Natural killer cell treated with Interleukin-12 subunit alpha and Interleukin-12 subunit beta and Interleukin-15 and Interleukin-18, amount 100 ng/mL, for 72 hours (primary cell): Measurements from ENCODE around the gene FOXN3. TPM values are rescaled to one million over a fixed set of nuclear protein-coding genes. Genes with fewer than 3 reads are reported as not detected.

ENCODE experiments used
- ATAC-seq, 2 donors: fragments of 150-1000 bp; cut with Tn5 transposase in 1 of 2; sonication (Bioruptor Pico), chemical (Tn5 transposase) in 1 of 2; 2 replicates each; pipeline ENCODE4 v1.10.0; 2021
- DNase-seq: peaks from one replicate; pipeline ENCODE4 v3.0.0; 2022; ENCODE audit warnings: low spot score
- H3K27ac Mint-ChIP-seq, 2 donors: 1 replicate in 1 of 2; 2 replicates in 1 of 2; pipeline ENCODE4 v1.8.0; 2022; ENCODE audit warnings: mixed read lengths in 2 of 2, mild to moderate bottlenecking in 1 of 2, moderate library complexity in 1 of 2
- H3K27me3 Mint-ChIP-seq, 2 donors: 1 replicate in 1 of 2; 2 replicates in 1 of 2; pipeline ENCODE4 v1.8.0; 2022; ENCODE audit warnings: mixed read lengths in 2 of 2
- H3K36me3 Mint-ChIP-seq: one replicate; pipeline ENCODE4 v1.8.0; 2022; ENCODE audit warnings: mixed read lengths
- H3K4me1 Mint-ChIP-seq, 2 donors: 1 replicate in 1 of 2; 2 replicates in 1 of 2; pipeline ENCODE4 v1.8.0; 2022; ENCODE audit warnings: low read depth in 2 of 2, mixed read lengths in 2 of 2, mild to moderate bottlenecking in 1 of 2
- H3K4me3 Mint-ChIP-seq: one replicate; pipeline ENCODE4 v1.8.0; 2022; ENCODE audit warnings: mixed read lengths
- H3K9me3 Mint-ChIP-seq: 2 replicates; pipeline ENCODE4 v1.8.0; 2022; ENCODE audit warnings: mixed read lengths
- total RNA-seq, 2 donors: library from RNA; stranded (reverse); gene quantifications; one replicate each; pipeline ENCODE4 v1.2.3, GENCODE V29; 2022

FOXN3 gene
- total RNA-seq, 2 donors from 2014 or later: 127 to 133 TPM

DNA sequence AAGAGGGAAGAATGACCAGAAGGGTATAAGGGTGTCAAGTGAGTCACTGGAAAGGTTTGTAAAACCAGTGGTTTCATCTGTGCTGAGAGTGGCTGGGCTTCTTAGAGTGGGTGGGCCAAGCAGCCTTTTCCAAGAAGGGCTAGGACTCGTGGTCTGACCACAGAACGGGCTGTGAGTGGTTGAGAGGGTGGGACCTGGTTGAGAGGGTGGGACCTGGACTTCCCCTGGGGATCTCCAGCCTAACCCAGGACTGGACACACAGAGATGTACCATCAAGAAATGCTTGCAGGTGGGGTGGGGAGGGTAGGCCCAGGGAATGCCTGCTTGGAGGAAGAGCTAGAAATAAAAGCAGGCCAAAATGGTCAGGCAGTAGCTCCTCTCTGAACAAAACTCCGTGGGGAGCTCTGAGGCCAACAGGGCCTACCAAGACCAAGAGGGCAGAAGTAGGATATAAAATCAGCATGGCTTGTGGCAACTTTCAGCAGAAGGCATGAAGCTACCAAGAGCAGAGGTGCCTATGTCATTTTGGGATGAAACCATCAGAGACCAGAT lies 140.5 kb downstream of the FOXN3 start:
- H3K27me3 Mint-ChIP-seq: no peaks in the 10 kb centered on the region
- ATAC-seq (peak; percentile 99 to 100), DNase-seq (peak; percentile 97)
- peaks cover 6% of the 10 kb centered on the region for H3K9me3 Mint-ChIP-seq
- H3K4me3 Mint-ChIP-seq: peak overlapping the region; percentile 70
- peaks cover 72 to 73% of the 10 kb centered on the region in 2 donors for H3K4me1 Mint-ChIP-seq
- peaks cover 28% of the 10 kb centered on the region for H3K36me3 Mint-ChIP-seq
- H3K27ac Mint-ChIP-seq: peak overlapping the region; percentile 99 to 100

DNA sequence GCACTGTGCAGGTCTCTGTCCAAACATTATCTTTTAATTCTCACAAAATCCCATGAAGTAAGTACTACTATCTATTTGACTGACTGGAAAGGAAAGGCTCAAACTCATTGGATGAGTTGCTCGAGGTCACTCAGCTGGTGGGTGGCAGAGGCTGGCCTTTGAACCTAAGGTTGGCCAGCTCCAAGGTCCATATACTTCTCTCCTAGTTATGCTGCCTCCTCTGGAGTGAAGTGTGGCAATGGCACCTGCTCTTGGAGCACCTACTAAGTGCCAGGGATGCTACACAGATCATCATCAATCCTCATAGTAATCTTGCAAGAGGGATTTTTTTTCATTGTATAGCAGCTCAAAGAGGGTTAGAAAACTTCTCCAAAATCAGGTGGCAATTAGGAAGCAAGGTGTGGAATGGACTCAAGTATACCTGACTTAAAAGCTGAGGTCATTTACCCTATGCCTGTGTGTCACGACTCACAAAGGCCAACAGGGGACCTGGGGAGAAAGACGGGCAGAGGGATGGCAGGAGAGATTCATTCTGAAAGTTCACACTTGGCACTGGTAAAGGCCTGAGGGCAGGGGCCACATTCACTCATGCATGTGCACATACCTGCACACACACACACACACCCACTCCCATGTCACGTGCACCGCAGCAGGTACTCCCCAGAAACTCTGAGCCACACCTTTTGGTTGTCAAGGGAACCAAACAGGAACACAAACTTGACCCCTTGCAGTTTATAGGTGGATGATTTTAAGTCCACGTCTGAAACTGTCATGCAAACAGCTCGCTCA lies 146.4 kb downstream of the FOXN3 start:
- Mint-ChIP-seq H3K36me3 (peaks cover 5% of the 10 kb centered on the region), H3K9me3 (no peaks in the 10 kb centered on the region), H3K4me1 (peaks cover 66 to 73% of the 10 kb centered on the region in 2 donors), H3K27me3 (no peaks in the 10 kb centered on the region), H3K27ac (peak overlapping the region in 1 of 2 donors; percentile 9), H3K4me3 (no peak overlapping the region)
- ATAC-seq (no peak), DNase-seq (no peak)

DNA sequence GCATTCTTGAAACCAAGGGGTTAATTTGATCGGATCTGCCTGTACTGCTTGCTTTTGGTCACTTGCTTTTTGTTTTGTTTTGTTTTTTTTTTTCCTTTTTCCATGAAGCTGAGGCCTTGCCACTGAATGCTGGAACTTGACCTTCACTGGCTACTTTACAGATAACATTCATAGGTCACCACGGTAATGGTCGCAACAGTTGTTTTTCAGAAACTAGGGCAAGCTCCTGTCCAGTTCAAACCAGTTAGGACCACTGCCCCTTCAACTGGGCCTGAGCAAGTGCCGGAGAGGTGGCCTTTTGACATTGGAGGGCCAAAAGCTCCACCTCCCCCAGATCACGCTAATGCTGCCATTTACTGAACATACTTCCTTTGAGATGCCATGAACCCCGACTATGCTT lies 147.6 kb downstream of the FOXN3 start:
- H3K9me3 Mint-ChIP-seq: no peaks in the 10 kb centered on the region
- H3K4me1 Mint-ChIP-seq: peaks cover 66 to 70% of the 10 kb centered on the region in 2 donors
- no peak for DNase-seq
- no peaks in the 10 kb centered on the region for H3K36me3 Mint-ChIP-seq
- H3K27ac Mint-ChIP-seq: peak overlapping the region in 1 of 2 donors; percentile 9
- no peak overlapping the region for H3K4me3 Mint-ChIP-seq
- no peak for ATAC-seq
- no peaks in the 10 kb centered on the region for H3K27me3 Mint-ChIP-seq

DNA sequence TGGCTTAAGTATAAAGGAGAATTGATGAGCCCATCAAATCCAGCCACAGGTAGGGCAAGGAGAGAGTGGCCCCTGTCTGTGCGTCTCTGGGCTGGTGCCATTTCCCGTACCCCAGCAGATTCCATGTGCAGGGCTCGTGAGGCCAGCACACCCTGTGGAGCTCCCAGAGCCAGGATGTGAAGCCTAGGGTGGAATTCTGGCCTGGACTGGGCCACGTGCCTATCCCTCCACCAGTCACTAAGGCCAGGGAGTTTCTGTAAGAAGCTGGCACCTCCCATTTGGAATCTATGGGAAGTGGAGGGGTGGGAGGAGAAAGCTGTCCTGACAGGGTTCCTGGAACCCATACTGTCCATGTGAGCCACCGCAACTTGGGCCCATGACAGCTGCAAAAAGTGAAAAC lies 148.5 kb downstream of the FOXN3 start:
- DNase-seq (no peak), ATAC-seq (no peak)
- H3K4me1 Mint-ChIP-seq: peaks cover 64 to 69% of the 10 kb centered on the region in 2 donors
- no peak overlapping the region for H3K4me3 Mint-ChIP-seq
- H3K36me3 Mint-ChIP-seq: peaks cover 6% of the 10 kb centered on the region
- no peaks in the 10 kb centered on the region for H3K9me3 Mint-ChIP-seq
- H3K27ac Mint-ChIP-seq: peak overlapping the region in 1 of 2 donors; percentile 78
- H3K27me3 Mint-ChIP-seq: no peaks in the 10 kb centered on the region

DNA sequence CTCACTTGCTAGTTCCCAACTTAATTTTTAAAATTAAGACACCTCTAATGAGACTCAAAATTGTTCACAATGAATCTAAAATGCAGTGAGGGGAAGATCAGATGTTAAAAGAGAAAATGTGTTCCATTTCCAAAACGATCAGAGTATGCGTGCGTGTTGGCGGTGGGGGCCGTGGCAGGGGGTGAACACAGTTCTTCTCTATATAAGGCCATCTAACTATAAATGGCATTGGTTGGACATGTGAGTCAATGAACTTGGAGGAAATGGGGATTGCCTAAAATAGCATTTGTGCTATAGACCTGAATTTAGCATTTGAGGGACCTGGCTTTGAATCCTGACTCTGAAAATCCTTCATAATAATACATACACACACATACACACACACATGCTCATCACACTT lies 149.4 kb downstream of the FOXN3 start:
- ATAC-seq: no peak
- no peak for DNase-seq
- peak overlapping the region in 1 of 2 donors; percentile 78 for H3K27ac Mint-ChIP-seq
- peaks cover 55 to 61% of the 10 kb centered on the region in 2 donors for H3K4me1 Mint-ChIP-seq
- H3K27me3 Mint-ChIP-seq: no peaks in the 10 kb centered on the region
- H3K36me3 Mint-ChIP-seq: peaks cover 6% of the 10 kb centered on the region
- no peak overlapping the region for H3K4me3 Mint-ChIP-seq
- H3K9me3 Mint-ChIP-seq: no peaks in the 10 kb centered on the region

DNA sequence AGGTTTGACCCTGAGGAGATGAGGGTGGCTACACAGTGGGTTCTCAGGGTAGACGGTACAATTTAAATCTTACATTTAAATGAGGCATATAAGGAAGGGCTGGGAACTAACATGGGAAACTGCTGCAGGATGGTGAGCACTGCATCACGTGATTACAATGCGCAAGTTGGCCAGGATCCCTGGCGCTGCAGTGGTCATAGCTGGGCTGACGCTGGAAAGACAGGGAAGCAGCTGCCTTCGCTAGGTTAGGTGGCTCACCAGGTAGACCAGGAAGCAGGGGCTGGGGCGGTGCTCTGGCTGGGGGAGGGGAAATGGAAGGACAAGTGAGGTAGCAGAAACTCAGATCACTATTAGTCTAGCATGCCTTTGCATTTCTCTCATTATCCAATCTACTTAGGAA lies 149.9 kb downstream of the FOXN3 start:
- Mint-ChIP-seq H3K27me3 (no peaks in the 10 kb centered on the region), H3K27ac (peak overlapping the region in 1 of 2 donors; percentile 78), H3K4me3 (no peak overlapping the region), H3K36me3 (peaks cover 6% of the 10 kb centered on the region), H3K9me3 (no peaks in the 10 kb centered on the region), H3K4me1 (peaks cover 58 to 63% of the 10 kb centered on the region in 2 donors)
- ATAC-seq (no peak), DNase-seq (no peak)

DNA sequence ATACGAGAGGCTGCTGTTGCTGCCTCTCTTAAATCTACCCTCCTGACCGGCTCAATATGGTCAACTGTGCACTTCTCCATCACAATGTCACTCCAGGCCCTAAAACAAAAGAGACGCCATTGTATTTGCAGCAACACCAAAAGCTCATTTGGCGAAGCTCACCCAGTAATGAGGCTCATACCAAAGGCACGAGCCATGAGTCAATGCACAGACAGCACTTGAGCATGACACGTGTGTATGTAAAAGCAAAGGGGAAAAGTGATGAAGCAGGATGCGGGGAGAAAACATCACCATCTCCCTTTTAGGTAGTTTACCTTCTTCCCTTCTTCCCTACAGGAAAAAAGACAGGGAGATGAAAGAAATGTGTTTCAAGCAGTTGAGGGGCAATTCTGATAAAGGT lies 150.3 kb downstream of the FOXN3 start:
- peak overlapping the region in 1 of 2 donors; percentile 78 for H3K27ac Mint-ChIP-seq
- no peaks in the 10 kb centered on the region for H3K27me3 Mint-ChIP-seq
- H3K4me1 Mint-ChIP-seq: peaks cover 62 to 67% of the 10 kb centered on the region in 2 donors
- H3K4me3 Mint-ChIP-seq: no peak overlapping the region
- DNase-seq (no peak), ATAC-seq (no peak)
- H3K9me3 Mint-ChIP-seq: no peaks in the 10 kb centered on the region
- peaks cover 6% of the 10 kb centered on the region for H3K36me3 Mint-ChIP-seq

DNA sequence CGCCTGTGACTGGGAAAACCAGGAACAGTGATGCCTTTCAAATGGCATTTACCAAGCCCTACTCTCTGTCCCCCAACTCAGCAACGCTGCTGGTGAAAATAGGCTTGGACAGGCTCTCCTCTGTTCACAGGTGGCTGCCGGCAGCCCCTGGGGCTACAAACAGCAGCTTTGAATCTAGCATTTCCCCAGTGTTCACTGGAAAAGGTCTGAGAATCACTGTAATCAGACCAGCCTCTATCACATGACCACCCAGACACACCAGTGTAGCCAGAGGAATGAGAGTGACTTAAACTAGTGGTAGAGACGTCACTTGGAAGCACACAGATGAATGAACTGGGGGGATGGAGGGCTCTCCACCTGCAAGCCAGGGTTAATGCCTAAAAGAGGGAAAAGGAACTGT lies 151.8 kb downstream of the FOXN3 start:
- H3K36me3 Mint-ChIP-seq: peaks cover 6% of the 10 kb centered on the region
- H3K4me3 Mint-ChIP-seq: no peak overlapping the region
- H3K9me3 Mint-ChIP-seq: no peaks in the 10 kb centered on the region
- H3K4me1 Mint-ChIP-seq: peaks cover 60 to 64% of the 10 kb centered on the region in 2 donors
- ATAC-seq (no peak), DNase-seq (no peak)
- no peak overlapping the region for H3K27ac Mint-ChIP-seq
- no peaks in the 10 kb centered on the region for H3K27me3 Mint-ChIP-seq

DNA sequence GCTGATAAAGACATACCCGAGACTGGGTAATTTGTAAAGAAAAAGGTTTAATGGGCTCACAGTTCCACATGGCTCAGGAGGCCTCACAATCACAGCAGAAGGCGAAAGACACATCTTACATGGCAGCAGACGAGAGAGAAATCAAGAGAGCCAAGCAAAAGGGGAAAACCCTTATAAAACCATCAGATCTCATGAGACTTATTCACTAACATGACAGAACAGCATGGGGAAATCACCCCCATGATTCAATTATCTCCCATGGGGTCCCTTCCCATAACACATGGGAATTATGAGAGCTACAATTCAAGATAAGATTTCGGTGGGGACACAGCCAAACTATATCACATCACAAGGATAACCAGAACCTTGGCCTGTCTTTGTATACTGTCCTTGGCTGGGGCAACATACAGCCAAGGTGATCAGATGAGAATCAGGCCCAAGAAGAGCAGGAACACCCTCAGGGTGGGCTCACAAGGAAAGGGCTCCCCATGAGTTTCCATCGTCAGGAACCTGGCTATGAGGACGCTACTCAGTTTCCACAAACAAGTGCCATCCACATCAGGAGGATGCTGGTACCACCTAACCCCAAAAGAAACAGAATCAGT lies 152.7 kb downstream of the FOXN3 start:
- peaks cover 6% of the 10 kb centered on the region for H3K36me3 Mint-ChIP-seq
- no peaks in the 10 kb centered on the region for H3K9me3 Mint-ChIP-seq
- no peaks in the 10 kb centered on the region for H3K27me3 Mint-ChIP-seq
- DNase-seq (no peak), ATAC-seq (peak in 1 of 2 donors; percentile 41)
- H3K27ac Mint-ChIP-seq: peak overlapping the region; percentile 18 to 80
- H3K4me3 Mint-ChIP-seq: peak overlapping the region; percentile 23
- peaks cover 55 to 58% of the 10 kb centered on the region in 2 donors for H3K4me1 Mint-ChIP-seq

DNA sequence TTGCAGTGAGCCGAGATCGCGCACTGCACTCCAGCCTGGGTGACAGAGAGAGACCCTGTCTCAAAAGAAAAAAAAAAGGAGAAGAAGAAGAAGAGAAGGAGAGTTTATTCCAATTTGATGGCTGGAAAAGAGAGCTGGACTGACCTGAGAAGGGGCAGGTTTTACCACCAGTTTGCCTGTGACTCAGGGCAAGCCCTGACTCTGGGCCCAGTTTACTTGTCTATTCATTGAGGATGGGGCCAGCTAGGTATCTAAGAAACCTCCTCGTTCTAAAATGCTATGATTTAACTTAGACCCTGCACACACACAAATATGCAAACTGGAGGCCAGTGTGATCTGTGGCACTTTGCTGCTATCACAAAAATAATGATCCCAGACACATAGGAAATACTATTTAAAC lies 155.0 kb downstream of the FOXN3 start:
- peak overlapping the region in 1 of 2 donors; percentile 74 for H3K27ac Mint-ChIP-seq
- H3K4me3 Mint-ChIP-seq: no peak overlapping the region
- no peaks in the 10 kb centered on the region for H3K27me3 Mint-ChIP-seq
- no peak for DNase-seq
- ATAC-seq: no peak
- H3K4me1 Mint-ChIP-seq: peaks cover 55 to 59% of the 10 kb centered on the region in 2 donors
- no peaks in the 10 kb centered on the region for H3K9me3 Mint-ChIP-seq
- H3K36me3 Mint-ChIP-seq: peaks cover 14% of the 10 kb centered on the region

DNA sequence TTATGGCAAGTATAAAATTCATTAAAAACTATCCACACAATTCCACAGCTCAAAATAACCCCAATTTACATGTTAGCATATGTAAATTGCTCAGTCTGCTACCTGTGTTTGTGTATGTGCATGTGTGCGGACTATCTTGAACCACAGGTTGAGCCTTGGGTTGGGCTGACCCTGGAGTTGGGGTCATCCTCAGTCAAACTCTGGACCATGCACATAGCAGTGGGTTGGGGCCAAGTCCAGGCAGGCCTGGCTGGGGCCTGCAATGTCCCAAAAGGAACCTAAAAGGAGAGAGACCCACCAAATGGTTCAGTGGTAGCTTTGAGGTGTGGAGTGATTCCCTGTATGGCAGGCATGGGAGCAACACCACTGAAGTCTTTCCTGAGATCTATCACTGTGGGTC lies 156.1 kb downstream of the FOXN3 start:
- H3K27me3 Mint-ChIP-seq: no peaks in the 10 kb centered on the region
- peak overlapping the region; percentile 31 to 74 for H3K27ac Mint-ChIP-seq
- no peak overlapping the region for H3K4me3 Mint-ChIP-seq
- no peak for ATAC-seq
- peaks cover 60% of the 10 kb centered on the region in 2 donors for H3K4me1 Mint-ChIP-seq
- DNase-seq: no peak
- H3K9me3 Mint-ChIP-seq: no peaks in the 10 kb centered on the region
- H3K36me3 Mint-ChIP-seq: peaks cover 21% of the 10 kb centered on the region

DNA sequence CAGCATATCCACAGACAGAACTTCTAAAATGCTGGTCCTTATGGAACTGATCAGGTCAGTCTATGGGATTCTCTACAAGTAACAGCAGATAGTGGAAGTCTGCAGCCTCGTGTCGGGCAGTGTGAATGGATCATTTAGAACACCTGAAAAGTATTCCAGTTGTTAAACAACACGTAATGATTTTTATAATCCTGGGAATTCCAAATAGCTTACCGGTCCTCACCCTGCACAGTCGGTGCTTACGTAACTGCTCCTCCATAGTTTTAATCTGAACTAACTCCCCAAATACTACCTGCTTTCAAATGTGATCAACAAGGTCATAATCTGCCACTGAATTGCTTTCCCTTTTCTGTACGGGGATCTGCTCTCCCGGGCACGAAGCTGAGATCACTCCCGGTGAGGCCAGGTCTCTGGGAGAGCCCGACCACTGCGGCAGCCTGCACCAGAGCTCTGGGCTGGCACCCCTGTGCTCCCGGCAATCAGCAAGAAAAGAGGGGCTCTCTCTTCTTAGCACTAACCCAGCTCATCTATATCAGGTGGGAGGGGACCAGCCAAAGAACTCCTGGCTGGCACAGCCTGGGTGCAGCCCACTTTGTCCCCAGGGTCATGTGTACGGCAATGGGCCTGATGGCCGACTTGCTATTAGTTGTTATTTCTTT lies 157.0 kb downstream of the FOXN3 start:
- no peak for DNase-seq
- no peaks in the 10 kb centered on the region for H3K27me3 Mint-ChIP-seq

DNA sequence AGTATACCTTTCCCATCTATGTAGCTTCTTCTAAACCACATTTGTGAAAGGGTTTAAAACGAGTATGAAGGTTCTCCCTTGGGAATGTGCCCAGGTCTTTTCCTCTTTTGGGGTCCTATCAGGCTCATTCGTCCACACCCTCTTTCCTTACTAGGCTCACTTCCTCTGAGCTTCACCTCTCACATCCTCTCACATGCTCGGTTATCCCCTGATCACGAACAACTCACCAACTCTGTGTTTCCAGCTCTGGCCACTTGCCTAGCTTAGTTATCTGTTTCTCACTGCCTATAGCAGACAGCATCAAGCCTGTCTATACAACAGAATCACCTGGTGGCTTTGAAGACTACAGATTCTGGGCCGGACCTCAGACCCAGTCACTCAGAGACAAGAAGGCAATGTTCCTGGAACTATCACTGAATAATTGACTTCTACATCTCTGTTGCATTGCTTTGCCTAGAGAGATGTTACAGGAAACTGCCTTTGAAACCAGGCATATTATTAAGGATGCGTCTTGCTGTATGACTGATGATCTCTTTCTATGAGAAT lies 158.2 kb downstream of the FOXN3 start:
- peak overlapping the region; percentile 11 for H3K4me3 Mint-ChIP-seq
- peaks cover 15% of the 10 kb centered on the region for H3K36me3 Mint-ChIP-seq
- ATAC-seq (peak in 1 of 2 donors; percentile 42), DNase-seq (no peak)
- peaks cover 55 to 61% of the 10 kb centered on the region in 2 donors for H3K4me1 Mint-ChIP-seq
- peak overlapping the region; percentile 60 to 99 for H3K27ac Mint-ChIP-seq
- no peaks in the 10 kb centered on the region for H3K9me3 Mint-ChIP-seq
- H3K27me3 Mint-ChIP-seq: no peaks in the 10 kb centered on the region

More for the DNA sequence above, 157.0 kb downstream of the FOXN3 start:
- Mint-ChIP-seq H3K4me3 (peak overlapping the region; percentile 25), H3K36me3 (peaks cover 21% of the 10 kb centered on the region), H3K27ac (peak overlapping the region in 1 of 2 donors; percentile 73), H3K4me1 (peaks cover 57 to 61% of the 10 kb centered on the region in 2 donors), H3K9me3 (no peaks in the 10 kb centered on the region)
- no peak for ATAC-seq
